Suprapubic skin (tissue), 4 donors: ENCODE measurements around the gene CAMTA1. TPM values are rescaled to one million over a fixed set of nuclear protein-coding genes. Genes with fewer than 3 reads are reported as not detected.

ENCODE experiments used
- DNase-seq, 2 donors: peaks; one replicate each; pipeline ENCODE4 v3.0.0-alpha.2; 2019; ENCODE audit warnings: low spot score in 2 of 2
- H3K27ac ChIP-seq: fragments of 200-600 bp; sonication (generic); one replicate; pipeline ENCODE4 v1.5.1; 2019
- H3K27me3 ChIP-seq: fragments of 200-600 bp; sonication (generic); one replicate; pipeline ENCODE4 v1.5.1; 2019
- H3K36me3 ChIP-seq: fragments of 200-600 bp; sonication (generic); one replicate; pipeline ENCODE4 v1.5.1; 2019
- H3K4me1 ChIP-seq: fragments of 200-600 bp; sonication (generic); one replicate; pipeline ENCODE4 v1.5.1; 2019
- H3K4me3 ChIP-seq: fragments of 200-600 bp; sonication (generic); one replicate; pipeline ENCODE4 v1.5.1; 2019; ENCODE audit warnings: mild to moderate bottlenecking
- H3K9me3 ChIP-seq: fragments of 200-600 bp; sonication (generic); one replicate; pipeline ENCODE4 v1.5.1; 2019
- CTCF ChIP-seq, 2 donors: fragments of 200-600 bp in 1 of 2; fragments of 450-650 bp in 1 of 2; sonication (generic) in 1 of 2; IDR thresholded peaks; one replicate each; pipeline ENCODE4 v1.5.1; 2016 to 2019; ENCODE audit warnings: antibody characterized with exemption in 2 of 2, mild to moderate bottlenecking in 1 of 2, moderate library complexity in 1 of 2
- EP300 ChIP-seq: sonication (generic); formaldehyde crosslinking; IDR thresholded peaks from one replicate; pipeline ENCODE4 v1.6.1; 2017; ENCODE audit warnings: antibody characterized with exemption
- POLR2A ChIP-seq, 2 donors: fragments of 450-650 bp; IDR thresholded peaks; one replicate each; pipeline ENCODE4 v1.6.1; 2017; ENCODE audit warnings: antibody characterized with exemption in 2 of 2, mild to moderate bottlenecking in 2 of 2, moderate library complexity in 2 of 2
- POLR2AphosphoS5 ChIP-seq, 3 donors: sonication (generic); formaldehyde crosslinking; IDR thresholded peaks; one replicate each; pipeline ENCODE4 v1.6.1; 2017; ENCODE audit warnings: antibody characterized with exemption in 3 of 3
- WGBS: methylation state at CpG from one replicate; pipeline ENCODE4 v1.1.5; 2018; 5-methylcytosine and 5-hydroxymethylcytosine counted together
- total RNA-seq, 4 donors: library from RNA; depleted of rRNA; stranded (reverse); fragments of >200 nt; gene quantifications; one replicate each; pipeline ENCODE4 v1.1.0, GENCODE V29; 2016

CAMTA1 gene
- total RNA-seq, 4 donors from 2014 or later = 40.4 to 54.1 (median 46.6) TPM

DNA sequence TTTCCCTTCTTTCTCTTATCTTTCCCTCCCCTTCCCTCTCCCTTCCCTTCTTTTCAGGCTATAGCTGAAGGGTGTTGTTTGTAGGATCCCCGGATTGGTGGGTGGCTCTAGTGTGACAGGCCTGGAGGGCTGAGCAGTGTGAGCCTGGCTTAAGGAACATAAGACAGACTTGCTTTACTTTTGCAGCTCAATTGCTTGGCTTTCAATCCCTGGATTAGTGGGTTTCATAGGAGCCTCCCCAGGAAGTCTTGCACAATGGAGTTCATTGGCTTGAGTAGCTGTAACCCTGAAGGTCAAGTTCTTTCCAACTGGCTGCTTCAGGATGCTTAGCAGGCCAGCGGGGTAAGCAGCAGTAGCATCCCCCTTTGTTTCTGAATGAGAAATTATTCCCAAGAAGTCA is 126.7 kb downstream of the CAMTA1 start:
- TF ChIP-seq POLR2AphosphoS5 (IDR thresholded peaks at IDR 0.05) = no peak
- no peak for TF ChIP-seq POLR2A (IDR thresholded peaks at IDR 0.05)
- no peak for TF ChIP-seq EP300
- no peak for TF ChIP-seq CTCF (IDR thresholded peaks at IDR 0.05)
- H3K27me3 ChIP-seq = peaks cover 8% of the 10 kb centered on the region
- H3K9me3 ChIP-seq = no peaks in the 10 kb centered on the region
- H3K36me3 ChIP-seq = no peaks in the 10 kb centered on the region
- DNase-seq = no peak
- peaks cover 2% of the 10 kb centered on the region for H3K4me1 ChIP-seq
- 74% methylated on average over 2 of the region's 2 CpGs for WGBS
- no peak overlapping the region for H3K27ac ChIP-seq
- H3K4me3 ChIP-seq = no peak overlapping the region

GRCh38 chr1:6912518-6912917 is 127.3 kb downstream of the CAMTA1 start:
- Histone ChIP-seq H3K9me3 (no peaks in the 10 kb centered on the region), H3K27ac (no peak overlapping the region), H3K4me3 (no peak overlapping the region), H3K4me1 (no peaks in the 10 kb centered on the region), H3K27me3 (peaks cover 8% of the 10 kb centered on the region), H3K36me3 (no peaks in the 10 kb centered on the region)
- DNase-seq = no peak
- WGBS = 60% methylated on average over 6 of the region's 9 CpGs
- TF ChIP-seq EP300 (no peak), POLR2A (IDR thresholded peaks at IDR 0.05) (no peak), POLR2AphosphoS5 (IDR thresholded peaks at IDR 0.05) (no peak), CTCF (IDR thresholded peaks at IDR 0.05) (no peak)

GRCh38 chr1:6913086-6913485 is 127.8 kb downstream of the CAMTA1 start:
- no peak for TF ChIP-seq CTCF (IDR thresholded peaks at IDR 0.05)
- no peak for TF ChIP-seq POLR2AphosphoS5 (IDR thresholded peaks at IDR 0.05)
- WGBS = 88% methylated on average over 5 of the region's 5 CpGs
- H3K27me3 ChIP-seq = peaks cover 8% of the 10 kb centered on the region
- no peaks in the 10 kb centered on the region for H3K36me3 ChIP-seq
- no peak overlapping the region for H3K27ac ChIP-seq
- H3K9me3 ChIP-seq = no peaks in the 10 kb centered on the region
- no peaks in the 10 kb centered on the region for H3K4me1 ChIP-seq
- no peak for DNase-seq
- H3K4me3 ChIP-seq = no peak overlapping the region

- H3K9me3 ChIP-seq = no peaks in the 10 kb centered on the region
- no peak for TF ChIP-seq CTCF (IDR thresholded peaks at IDR 0.05)
- TF ChIP-seq POLR2A (IDR thresholded peaks at IDR 0.05) = no peak
- TF ChIP-seq POLR2AphosphoS5 (IDR thresholded peaks at IDR 0.05) = no peak
- TF ChIP-seq EP300 = no peak
- H3K27ac ChIP-seq = no peak overlapping the region
- WGBS = 74% methylated on average over 9 of the region's 9 CpGs
- H3K4me1 ChIP-seq = peaks cover 8% of the 10 kb centered on the region
- H3K4me3 ChIP-seq = no peak overlapping the region
- DNase-seq = no peak
- H3K27me3 ChIP-seq = peaks cover 8% of the 10 kb centered on the region
- no peaks in the 10 kb centered on the region for H3K36me3 ChIP-seq
Measured at GRCh38 chr1:6914706-6915105, 129.5 kb downstream of the CAMTA1 start.

GRCh38 chr1:6915999-6916565 is 130.8 kb downstream of the CAMTA1 start:
- WGBS = 86% methylated on average over 15 of the region's 17 CpGs
- H3K36me3 ChIP-seq = no peaks in the 10 kb centered on the region
- peaks cover 8% of the 10 kb centered on the region for H3K27me3 ChIP-seq
- no peak overlapping the region for H3K27ac ChIP-seq
- no peak overlapping the region for H3K4me3 ChIP-seq
- peaks cover 8% of the 10 kb centered on the region for H3K4me1 ChIP-seq
- no peak for TF ChIP-seq POLR2AphosphoS5 (IDR thresholded peaks at IDR 0.05)
- no peak for TF ChIP-seq CTCF (IDR thresholded peaks at IDR 0.05)
- TF ChIP-seq POLR2A (IDR thresholded peaks at IDR 0.05) = no peak
- no peak for TF ChIP-seq EP300
- no peak for DNase-seq
- no peaks in the 10 kb centered on the region for H3K9me3 ChIP-seq
